Stimulated activated CD4-positive, alpha-beta T cell treated with anti-CD3 and anti-CD28 coated beads, Interleukin-1b, Interleukin-23, amount 100 ng/mL, for 24 hours (primary cell): ENCODE results near the gene SRGAP3.

ENCODE experiments used
- DNase-seq, 4 experiments: peaks; one replicate each; pipeline ENCODE4 v3.0.0-alpha.2; 2020; ENCODE audit warnings: low read depth in 4 of 4, low spot score in 1 of 4

The SRGAP3 gene

GRCh38 chr3:9121366-9122001 is 128.0 kb downstream of the SRGAP3 start:
- DNase-seq, result no peak

- DNase-seq, result no peak
These were observed 130.1 kb downstream of the SRGAP3 start for GRCh38 chr3:9119331-9119730.

GRCh38 chr3:9118222-9118621 is 131.2 kb downstream of the SRGAP3 start:
- no peak for DNase-seq

- no peak for DNase-seq
These were observed 132.2 kb downstream of the SRGAP3 start for GRCh38 chr3:9117220-9117619.

- DNase-seq, result no peak
These were observed 133.1 kb downstream of the SRGAP3 start for GRCh38 chr3:9116336-9116735.

GRCh38 chr3:9115336-9115735 is 134.1 kb downstream of the SRGAP3 start:
- DNase-seq, result no peak

GRCh38 chr3:9113040-9113439 is 136.4 kb downstream of the SRGAP3 start:
- no peak for DNase-seq

GRCh38 chr3:9111866-9112265 is 137.6 kb downstream of the SRGAP3 start:
- no peak for DNase-seq

GRCh38 chr3:9111417-9111816 is 138.0 kb downstream of the SRGAP3 start:
- no peak for DNase-seq

- DNase-seq, result no peak
These were observed 138.6 kb downstream of the SRGAP3 start for GRCh38 chr3:9110802-9111201.

- no peak for DNase-seq
These were observed 139.1 kb downstream of the SRGAP3 start for GRCh38 chr3:9110316-9110715.

GRCh38 chr3:9109568-9109914 is 139.9 kb downstream of the SRGAP3 start:
- no peak for DNase-seq

GRCh38 chr3:9108876-9109567 is 140.4 kb downstream of the SRGAP3 start:
- no peak for DNase-seq

GRCh38 chr3:9107738-9108137 is 141.7 kb downstream of the SRGAP3 start:
- DNase-seq, result no peak

GRCh38 chr3:9105421-9105820 is 144.0 kb downstream of the SRGAP3 start:
- no peak for DNase-seq

- DNase-seq, result no peak
These were observed 145.3 kb downstream of the SRGAP3 start for GRCh38 chr3:9104121-9104520.

GRCh38 chr3:9102240-9102981 is 147.0 kb downstream of the SRGAP3 start:
- no peak for DNase-seq

GRCh38 chr3:9101286-9101685 is 148.2 kb downstream of the SRGAP3 start:
- no peak for DNase-seq

GRCh38 chr3:9100513-9100894 is 148.9 kb downstream of the SRGAP3 start:
- DNase-seq, result no peak

- no peak for DNase-seq
These were observed 149.5 kb downstream of the SRGAP3 start for GRCh38 chr3:9099702-9100512.
